HG03097 (cell line): ENCODE results near the gene CDK17.
"Not testable (repeated sequence)": the region's sequence is repeated elsewhere in the genome, so short reads cannot be mapped to it uniquely, and the experiment has no call there.

ENCODE experiments used
- ATAC-seq: cut with Tn5 transposase; IDR thresholded peaks from one replicate; pipeline ENCODE4 v1.9.1; 2021; ENCODE audit not compliant: unreplicated experiment, low FRiP score

CDK17 gene

GRCh38 chr12:96419576-96420276 is 19.5 kb upstream of the CDK17 start:
- ATAC-seq = peak; percentile 51

DNA sequence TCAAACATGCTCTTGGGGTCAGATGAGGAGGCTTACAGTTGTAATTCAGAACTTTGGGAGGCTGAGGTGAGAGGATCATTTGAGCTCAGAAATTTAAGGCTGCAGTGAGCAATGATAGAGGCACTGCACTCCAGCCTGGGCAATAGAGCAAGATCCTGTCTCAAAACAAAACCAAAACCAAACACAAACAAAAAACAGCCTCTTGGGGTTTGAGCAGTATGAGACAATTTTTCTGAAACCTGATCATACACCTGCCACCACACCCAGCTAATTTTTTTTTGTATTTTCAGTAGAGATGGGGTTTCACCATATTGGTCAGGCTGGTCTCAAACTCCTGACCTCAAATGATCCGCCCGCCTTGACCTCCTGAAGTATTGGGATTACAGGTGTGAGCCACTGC is 17.4 kb upstream of the CDK17 start:
- ATAC-seq = not testable (repeated sequence)

DNA sequence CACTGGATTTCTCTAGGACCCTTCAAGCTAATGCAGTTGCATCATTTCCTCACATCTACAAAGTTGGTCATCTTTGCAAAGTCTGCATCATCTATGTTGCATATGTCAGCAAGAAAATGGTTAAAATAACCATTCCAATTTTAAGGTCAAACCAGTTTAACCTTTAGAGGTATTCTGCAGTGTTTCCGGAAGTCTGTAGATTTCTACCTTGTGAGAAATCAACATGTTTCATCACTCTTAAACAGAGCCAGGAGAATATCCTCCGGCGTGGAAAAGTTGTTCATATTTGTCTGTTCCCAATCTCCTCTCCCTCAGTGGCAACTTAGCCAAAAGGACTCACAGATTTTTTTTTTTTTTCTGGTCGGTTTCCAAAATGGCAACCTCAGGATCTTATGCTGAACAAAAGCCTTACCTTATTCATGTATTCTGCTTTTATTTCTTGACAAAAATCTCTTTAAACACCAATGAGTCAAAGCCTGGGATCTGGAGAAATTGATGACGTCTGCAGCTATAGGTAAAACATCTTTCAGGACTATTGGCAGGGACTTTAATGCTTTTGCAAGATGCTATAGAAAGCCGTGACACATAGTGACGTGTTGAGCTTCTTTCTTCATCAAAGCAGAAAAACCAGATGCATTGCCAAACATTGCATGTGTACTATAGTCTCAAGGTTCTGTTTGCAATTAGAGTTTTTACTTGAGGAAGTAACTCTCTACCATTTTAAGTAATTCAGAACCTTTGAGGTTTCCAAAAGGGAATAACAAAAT is 16.0 kb upstream of the CDK17 start:
- ATAC-seq = no peak

DNA sequence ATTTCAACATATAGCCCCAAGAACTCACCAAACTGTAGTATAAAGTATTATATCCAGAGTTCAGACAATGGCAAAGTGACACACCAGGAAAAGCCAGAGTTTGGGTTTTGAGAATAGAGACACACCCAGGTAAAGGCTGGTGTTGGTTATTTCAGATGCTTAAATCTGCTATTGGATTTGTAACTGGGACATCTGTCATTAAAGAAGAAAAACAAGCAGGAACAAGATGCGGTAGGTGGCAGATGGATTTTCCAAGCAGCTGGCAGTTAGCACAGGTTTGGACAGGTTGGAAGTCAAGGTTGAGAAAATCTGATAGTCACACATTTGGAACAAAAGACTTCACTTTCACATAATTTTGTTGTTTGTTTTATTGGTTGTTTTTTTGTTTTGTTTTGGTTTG is 14.4 kb upstream of the CDK17 start:
- ATAC-seq = no peak

DNA sequence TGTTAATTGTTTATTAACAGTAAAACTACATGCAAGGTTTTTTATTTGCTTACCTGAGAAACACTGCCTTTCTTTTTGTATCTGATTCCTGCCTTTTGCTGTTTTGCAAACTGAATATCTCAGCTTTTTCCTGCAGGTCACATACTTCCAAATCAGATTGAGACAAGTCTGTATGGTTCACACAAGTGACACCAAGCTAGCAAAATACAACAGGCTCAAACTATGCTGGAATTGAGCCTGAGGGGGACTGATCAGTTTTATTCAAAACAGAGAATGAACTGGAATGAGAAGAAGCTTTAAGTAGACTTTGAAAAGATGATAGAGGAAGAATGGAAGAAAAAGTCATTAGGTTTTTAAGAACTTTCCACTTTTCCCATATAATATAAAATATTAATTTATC is 12.2 kb upstream of the CDK17 start:
- ATAC-seq = no peak

GRCh38 chr12:96409731-96410130 is 9.5 kb upstream of the CDK17 start:
- no peak for ATAC-seq

DNA sequence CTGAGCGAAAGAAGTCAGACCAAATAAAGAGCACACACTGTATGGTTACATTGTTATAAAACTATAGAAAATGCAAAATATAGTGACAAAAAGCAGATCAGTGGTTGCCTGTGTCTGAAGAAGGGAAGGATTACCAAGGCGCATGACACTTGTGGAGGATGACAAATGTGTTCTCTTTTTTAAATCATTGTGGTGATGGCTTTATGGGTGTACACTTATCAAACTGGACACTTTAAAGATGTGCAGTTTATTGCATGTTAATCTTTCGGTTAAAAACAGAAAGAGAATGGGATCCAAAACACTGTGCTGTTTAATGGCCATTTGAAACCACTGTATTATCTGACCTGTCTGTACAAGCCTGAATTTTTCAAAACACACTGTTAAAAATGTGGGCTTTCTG is 8.8 kb upstream of the CDK17 start:
- no peak for ATAC-seq

GRCh38 chr12:96407429-96408097 is 7.3 kb upstream of the CDK17 start:
- ATAC-seq = peak; percentile 87

- ATAC-seq = no peak
These were observed 4.5 kb upstream of the CDK17 start for GRCh38 chr12:96404696-96405095.

DNA sequence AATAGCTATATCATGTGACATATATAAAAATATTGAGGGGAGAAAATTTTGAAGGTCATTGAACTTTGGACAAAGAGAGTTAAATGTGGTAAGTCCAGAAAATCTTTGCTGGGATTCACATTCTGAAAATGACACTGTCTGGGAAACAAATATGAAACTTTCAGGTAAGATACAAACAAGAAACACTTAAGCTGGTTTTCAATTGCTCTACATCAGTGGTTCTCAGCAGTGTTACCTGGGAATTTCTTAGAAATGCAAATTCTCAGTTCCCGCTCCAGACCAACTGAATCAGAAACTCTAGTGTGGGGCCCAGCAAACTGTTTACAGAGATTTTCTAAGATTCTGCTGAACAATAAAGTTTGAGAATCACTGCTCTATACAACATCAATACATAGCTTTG is 3.6 kb upstream of the CDK17 start:
- ATAC-seq = no peak

DNA sequence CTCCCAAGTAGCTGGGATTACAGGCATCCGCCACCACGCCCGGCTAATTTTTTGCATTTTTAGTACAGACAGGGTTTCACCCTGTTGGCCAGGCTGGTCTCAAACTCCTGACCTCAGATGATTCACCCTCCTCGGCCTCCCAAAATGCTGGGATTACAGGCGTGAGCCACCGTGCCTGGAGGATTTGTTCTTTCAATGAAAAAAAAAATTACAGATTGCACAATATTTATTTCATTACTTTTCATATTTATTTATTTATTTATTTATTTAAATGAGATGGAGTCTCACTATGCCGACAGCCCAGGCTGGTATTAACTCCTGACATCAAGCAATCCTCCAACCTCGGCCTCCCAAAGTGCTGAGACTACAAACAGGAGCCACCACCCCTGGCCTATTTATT is 2.3 kb upstream of the CDK17 start:
- not testable (repeated sequence) for ATAC-seq

GRCh38 chr12:96402061-96402460 is 1.8 kb upstream of the CDK17 start:
- ATAC-seq = no peak

DNA sequence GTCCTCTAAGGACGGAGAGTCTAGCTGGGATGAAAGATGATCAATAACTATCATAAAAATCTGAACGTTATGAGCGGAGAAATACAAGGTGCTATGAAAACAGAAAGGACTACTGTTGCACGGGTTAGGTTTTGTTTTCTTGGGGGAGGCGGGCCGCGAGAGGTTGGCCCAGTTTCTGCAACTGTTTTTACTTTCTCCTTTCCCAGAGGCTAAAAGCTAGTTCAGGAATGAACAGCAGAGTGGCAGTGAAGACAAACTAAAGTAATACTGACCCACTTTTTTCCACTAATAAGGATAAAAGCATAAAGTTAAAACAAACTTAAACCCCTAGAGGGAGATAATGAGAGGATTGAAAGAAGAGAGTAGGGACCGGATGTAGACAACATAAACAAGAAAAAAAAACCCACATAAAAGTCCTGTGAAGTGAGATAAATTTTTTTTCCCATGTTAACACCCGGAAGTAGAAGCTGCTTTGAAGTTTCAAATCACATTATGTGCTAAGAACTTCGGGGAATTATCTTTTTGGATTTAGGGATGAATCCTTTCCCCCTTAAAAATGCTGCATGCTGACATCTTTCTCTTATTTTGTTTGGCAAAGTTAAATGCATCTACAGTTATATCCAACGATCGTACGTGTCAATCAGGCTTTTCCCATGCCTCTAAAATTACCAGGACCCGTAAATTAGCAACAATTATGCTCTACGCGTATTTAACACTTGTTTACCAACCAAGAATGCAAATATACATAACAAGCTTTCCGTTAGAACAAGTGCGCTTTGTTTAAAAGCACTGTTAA is 1.0 kb upstream of the CDK17 start:
- ATAC-seq = peak; percentile 22

DNA sequence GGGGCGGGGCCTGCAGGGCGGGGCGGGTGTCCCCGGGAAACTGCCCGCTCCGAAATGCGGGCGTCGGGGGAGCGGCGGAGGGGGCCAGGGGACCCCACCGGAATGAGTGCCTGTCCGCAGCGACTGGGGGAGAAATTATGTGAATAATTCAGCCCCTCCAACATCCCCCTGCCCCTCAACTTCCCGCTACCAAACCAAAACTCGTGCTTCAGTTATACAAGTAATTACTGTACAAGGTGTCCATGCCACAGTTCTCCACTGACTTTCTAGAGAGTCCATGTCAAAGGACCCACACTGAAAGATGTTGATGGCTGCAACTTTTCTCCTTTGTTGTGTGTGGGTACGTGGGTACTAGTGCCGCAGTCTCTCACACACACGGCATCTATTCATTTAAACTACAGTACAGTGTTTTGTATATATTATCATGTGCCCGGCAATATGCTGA is 414 bp upstream of the CDK17 start:
- ATAC-seq = peak; percentile 6

- ATAC-seq = peak; percentile 33
These were observed 920 bp downstream of the CDK17 start for GRCh38 chr12:96399120-96399918.

GRCh38 chr12:96398424-96399119 is 1.7 kb downstream of the CDK17 start:
- no peak for ATAC-seq

DNA sequence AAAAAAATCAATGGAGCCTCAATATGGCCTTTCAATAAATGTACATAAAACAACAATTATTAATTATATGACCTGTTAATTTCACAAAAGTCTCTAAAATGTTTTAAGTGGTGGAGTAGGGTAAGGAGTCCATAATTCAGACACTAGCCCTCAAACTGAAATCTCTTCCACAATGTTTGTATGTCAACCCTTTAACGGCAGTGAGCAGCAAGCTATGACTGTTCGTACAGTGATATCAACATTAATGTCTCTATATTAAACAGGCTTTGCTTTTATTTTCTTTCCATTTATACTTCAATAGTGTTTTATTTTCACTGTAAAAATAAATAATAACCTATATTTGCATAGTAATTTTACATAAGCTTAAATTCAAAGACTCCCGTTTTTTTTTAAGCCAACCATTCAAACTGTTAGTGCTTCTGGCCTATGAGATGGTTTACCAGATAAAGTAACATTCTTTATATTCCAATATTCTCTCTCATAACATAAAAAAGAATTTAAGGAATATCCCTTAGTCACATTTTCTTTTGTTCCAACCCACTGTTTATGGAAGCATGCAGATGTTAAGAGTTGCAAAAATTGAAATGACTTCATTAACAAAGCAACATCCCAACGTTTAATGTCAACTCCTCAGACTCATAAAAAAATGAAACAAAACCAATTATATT is 2.3 kb downstream of the CDK17 start:
- no peak for ATAC-seq

DNA sequence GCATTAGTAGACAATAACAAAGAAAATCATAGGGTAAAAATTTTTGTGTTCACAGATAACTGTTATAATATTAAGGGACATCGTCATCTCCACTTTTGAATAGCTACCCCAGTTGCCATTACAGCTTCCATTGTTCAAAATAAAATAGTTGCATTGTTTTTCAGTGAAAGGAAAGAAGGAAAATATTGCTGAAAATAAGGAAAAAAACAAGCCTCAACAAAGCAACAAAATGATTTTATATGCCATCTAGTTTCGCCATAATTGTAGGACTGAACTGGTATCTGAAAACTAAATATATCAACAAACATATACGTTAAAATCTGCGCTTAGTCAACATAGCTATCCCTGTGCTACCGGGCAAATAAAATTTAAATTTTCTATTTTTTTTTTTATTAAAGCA is 3.3 kb downstream of the CDK17 start:
- no peak for ATAC-seq

DNA sequence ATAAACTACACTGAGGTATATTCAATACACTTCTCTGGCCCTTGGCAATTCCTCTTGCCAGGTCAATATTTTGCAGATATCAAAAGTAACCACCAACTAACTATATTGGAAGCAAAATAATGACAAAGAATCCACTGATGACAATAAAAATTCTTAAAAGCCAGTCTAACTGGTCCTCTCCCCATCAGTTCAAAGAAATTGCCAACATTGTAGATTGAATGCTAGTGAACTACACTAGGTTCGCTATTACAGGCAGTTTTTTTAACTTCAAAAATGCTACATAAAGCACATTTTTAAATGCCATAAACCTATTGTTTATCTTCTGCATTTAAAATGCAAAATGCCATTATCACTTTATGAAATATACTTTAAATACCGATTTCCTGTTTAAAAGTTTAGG is 4.0 kb downstream of the CDK17 start:
- no peak for ATAC-seq
